ENCODE measurements around the gene TCF12.
"Not testable (repeated sequence)": the region's sequence is repeated elsewhere in the genome, so short reads cannot be mapped to it uniquely, and the experiment has no call there.

The TCF12 gene

DNA sequence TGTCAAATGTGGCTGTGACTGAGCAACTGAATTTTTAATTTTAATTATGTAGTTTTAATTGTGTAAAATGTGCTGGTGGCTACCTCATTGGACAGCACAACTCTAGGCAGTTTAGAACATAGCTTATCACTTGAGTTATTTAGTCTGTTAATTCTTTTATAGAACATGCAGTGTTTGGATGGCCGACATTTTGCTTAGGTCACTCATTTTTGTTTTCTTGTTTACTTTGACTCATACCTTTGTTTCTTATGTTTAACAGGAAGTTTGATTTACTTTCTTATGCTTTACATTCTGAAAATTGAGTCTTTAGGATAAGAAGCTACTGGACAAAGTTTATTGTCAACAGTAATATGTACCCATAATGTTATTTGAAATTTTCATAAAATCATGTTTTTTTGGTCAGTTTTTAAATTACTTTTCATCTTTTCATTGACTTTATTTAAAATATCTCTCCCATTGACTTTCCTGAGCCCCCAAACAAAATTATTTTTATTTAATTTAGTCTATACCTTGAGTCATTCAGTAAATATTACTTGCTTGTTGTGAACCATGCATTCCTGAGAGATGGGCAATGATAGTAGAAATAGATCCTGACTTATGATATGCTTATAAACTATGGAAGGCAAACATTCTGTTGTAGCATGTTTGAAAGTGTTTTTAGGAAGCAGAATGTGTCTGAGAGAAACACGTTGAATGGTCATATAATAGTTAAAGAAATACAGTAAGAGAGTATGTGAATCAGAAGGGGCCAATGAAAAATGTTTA is 60.6 kb downstream of the TCF12 start:
- DNase-seq (ENCODE audit: low read depth), result no peak

DNA sequence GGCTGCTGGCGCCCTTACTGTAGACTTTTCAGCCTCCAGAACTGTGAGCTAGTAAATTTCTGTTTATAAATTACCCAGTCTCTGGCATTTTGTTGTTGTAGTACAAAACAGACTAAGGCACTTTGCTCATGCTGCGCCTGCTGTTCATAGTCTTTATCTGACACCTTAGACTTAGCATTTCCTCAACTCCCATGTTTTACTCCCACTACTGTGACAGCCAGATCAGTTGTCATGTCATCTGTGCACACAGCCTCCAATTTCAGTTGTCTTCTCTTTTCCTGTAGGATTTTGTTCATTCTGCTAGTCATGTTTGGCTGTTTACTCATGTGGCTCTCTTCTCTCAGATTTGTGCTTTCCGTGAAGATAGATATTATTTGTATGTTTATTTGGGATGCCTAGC is 62.0 kb downstream of the TCF12 start:
- no peak for DNase-seq (ENCODE audit: low read depth)

DNA sequence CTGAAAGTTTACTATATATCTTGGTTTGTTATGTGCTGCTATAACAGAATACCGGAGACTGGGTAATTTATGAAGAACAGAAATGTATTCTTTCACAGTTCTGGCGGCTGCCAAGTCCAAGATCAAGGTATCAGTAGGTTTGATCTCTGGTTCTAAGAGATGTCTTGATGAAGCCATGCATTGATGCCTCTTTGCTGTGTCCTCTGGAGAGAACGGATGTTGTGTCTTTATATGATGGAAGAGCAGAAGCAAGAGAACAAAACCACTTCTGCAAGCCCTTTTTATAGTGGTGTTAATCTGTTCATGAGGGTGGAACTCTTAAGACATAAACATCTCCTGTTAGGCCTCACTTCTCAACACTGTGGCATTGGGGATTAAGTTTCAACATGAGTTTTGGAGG is 62.7 kb downstream of the TCF12 start:
- no peak for DNase-seq (ENCODE audit: low read depth)

DNA sequence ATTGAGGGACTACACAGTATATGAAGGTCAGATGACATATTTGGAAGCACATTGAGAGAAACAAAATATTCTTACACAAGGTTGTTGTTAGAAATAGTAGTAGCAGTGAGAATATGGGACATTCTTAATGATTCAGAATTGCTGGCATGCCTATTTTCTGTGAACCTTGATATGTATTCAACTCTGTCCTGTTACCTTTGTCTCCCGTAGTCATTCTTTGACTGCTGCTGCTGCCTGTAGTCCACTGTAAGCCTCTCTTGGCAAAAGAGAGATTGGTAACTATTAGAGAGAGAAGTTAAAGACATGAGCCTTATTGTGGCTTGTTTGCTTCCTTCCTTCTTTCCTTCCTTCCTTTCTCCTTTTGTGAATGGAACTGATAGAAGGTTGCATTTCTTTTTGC is 64.5 kb downstream of the TCF12 start:
- no peak for DNase-seq (ENCODE audit: low read depth)

GRCh38 chr15:56984681-56985481 is 66.4 kb downstream of the TCF12 start:
- DNase-seq (ENCODE audit: low read depth), result no peak

DNA sequence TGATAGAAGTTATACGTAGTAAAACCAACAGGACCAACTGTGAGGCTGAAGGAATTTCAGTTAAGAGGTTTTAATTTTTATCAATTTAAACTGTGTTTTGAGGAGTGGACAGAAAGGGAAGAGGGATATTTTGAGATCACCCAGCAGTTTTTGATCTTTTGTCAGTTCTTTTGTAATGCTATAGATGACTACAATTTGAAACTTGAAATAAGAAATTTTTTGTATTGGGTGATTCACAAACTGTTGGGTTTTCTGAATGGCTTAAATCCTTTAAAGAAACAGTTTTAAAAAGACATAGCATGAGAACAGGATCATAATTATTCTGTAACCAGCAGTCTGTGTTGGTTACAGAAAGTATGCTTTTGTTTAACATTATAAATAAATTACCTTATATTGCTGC is 67.4 kb downstream of the TCF12 start:
- DNase-seq (ENCODE audit: low read depth), result no peak

DNA sequence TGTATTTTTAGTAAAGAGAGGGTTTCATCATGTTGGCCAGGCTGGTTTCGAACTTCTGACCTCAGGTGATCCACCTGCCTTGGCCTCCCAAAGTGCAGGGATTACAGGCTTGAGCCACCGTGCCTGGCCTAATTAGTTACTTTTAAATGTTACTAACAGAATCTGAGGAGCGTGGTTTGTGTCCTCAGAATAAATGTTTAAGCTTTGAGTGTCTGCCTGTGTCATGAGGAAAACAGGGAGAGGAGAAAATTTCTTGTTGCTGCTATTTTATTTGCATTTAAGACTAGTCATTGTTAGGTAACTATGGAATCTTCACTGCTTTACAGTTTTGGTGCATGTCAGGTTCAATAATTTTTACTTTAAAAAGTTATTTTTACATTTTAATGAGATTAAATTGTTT is 68.8 kb downstream of the TCF12 start:
- no peak for DNase-seq (ENCODE audit: low read depth)

DNA sequence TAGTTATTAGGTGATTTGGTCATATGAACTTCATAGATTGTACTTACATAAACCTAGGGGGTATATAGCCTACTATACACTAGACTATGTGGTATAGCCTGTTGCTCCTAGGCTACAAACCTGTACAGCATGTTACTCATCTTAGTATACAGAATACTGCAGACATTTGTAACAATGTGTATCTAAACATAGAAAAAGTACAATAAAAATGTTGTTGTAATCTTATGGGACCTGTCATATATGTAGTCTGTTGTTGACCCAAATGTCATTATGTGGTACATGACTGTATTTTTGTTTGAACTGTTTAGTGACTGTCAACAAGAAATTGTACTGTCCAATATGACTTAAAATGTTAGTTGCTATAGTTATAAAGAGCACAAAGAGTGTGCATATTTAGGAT is 69.8 kb downstream of the TCF12 start:
- no peak for DNase-seq (ENCODE audit: low read depth)

DNA sequence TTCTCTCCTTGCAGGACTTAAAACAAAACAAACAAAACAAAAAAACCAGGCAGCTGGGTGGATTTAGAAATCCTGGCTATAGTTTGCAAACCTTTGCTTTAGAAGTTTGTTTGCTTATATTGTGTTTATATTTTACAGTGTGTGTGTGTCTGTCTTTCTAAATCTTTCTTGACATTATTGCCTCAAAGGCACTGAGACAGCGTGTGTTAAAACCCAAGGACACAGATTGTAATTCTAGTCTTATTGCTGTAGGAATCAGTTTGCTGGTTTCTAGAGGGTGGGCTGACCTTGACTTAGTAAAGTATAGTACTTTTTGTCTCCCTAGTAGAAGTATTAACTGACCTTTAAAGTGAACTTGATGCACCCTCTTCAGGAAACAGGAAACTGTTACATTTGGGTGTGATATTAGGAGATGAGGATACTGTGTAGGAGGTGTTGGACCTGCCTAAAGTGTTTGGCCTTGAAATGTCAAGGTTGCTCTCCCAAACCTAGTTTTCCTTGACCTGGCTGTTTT is 71.0 kb downstream of the TCF12 start:
- DNase-seq (ENCODE audit: low read depth), result no peak

DNA sequence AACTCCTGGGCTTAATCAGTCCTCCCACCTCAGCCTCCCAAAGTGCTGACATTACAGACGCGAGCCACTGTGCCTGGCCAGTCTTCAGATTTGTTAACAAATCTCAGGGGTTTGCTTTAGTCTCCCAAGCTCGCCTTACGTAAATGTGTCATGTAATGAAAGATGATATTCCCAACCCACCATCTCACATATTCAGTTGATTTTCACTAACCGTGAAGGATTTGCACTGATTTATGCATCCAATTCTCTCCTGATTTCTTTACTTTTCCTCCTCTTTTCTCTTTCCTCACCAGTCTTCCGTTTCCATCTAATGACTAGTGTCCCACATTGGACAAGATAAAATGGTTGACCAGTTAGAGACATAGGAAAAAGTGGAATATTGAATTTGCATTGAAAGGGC is 72.6 kb downstream of the TCF12 start:
- DNase-seq (ENCODE audit: low read depth), result no peak

- no peak for DNase-seq (ENCODE audit: low read depth)
These were observed 74.3 kb downstream of the TCF12 start for GRCh38 chr15:56992725-56993124.

DNA sequence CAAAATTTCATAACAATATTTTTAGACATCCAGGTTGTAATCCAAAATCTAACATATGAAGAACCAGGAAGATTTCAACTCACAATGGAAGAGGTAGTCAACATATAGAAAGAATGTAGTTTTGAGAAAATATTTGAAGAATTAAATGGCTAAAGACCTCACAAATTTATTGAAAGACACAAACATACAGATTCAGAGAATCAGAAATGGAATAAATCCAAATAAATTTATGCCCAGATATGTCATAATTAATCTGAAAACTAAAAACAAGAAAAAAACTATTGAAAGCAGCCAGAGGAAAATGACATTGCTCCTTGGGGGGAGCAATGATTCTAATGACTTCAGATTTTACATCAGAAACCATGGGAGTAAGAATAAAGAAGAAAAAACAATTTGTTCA is 75.8 kb downstream of the TCF12 start:
- DNase-seq (ENCODE audit: low read depth), result no peak

DNA sequence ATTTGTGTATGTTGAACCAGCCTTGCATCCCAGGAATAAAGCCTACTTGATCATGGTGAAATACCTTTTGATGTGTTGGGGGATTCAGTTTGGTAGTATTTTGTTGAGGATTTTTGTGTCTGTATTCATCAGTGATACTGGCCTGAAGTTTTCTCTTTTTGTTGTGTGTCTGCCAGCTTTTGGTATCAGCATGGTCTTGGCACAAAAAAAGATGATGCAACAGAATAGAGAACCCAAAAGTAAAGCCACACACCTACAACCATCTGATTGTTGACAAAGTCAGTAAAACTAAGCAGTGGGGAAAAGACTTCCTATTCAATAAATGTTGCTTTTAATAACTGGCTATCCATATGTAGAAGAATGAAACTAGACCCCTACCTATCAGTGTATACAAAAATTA is 77.6 kb downstream of the TCF12 start:
- DNase-seq (ENCODE audit: low read depth), result no peak

- no peak for DNase-seq (ENCODE audit: low read depth)
These were observed 78.5 kb downstream of the TCF12 start for GRCh38 chr15:56996746-56997470.

- DNase-seq (ENCODE audit: low read depth), result no peak
These were observed 85.0 kb downstream of the TCF12 start for GRCh38 chr15:57003418-57003817.

GRCh38 chr15:57005244-57005643 is 86.8 kb downstream of the TCF12 start:
- no peak for DNase-seq (ENCODE audit: low read depth)

DNA sequence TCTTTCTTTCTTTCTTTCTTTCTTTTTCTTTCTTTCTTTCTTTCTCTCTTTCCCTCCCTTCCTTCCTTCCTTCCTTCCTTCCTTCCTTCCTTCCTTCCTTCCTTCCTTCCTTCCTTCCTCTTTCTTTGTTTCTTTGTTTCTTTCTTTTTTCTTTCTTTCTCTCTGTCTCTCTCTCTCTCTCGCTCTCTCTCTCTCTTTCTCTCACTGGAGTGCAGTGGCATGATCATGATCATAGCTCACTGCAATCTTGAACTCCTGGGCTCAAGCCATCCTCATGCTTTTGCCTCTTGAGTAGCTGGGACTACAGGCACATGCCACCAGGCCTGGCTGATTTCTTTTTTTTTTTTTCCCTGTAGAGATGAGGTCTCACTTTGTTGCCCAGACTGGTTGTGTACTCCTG is 89.4 kb downstream of the TCF12 start:
- not testable (repeated sequence) for DNase-seq (ENCODE audit: low read depth)

GRCh38 chr15:57010724-57011123 is 92.3 kb downstream of the TCF12 start:
- DNase-seq (ENCODE audit: low read depth), result no peak

DNA sequence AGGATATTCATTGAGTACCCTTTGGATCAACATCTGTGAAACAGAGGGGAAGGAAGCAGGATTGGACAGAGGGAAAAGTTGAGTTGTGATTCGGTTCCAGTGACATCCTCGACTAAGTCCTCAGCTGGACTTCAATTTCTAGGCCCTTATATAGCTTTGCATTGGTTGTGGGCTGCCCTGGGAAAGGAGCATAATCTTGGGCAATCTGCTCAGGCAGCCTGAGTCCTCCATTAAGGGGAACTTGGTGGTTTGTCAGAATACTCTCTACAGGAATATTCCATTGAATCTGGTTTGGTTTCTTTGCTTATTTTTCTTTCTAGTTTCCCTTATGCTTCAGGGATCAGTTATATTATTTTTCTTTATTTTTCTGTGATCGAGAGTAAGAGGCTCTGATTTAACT is 94.1 kb downstream of the TCF12 start:
- no peak for DNase-seq (ENCODE audit: low read depth)

DNA sequence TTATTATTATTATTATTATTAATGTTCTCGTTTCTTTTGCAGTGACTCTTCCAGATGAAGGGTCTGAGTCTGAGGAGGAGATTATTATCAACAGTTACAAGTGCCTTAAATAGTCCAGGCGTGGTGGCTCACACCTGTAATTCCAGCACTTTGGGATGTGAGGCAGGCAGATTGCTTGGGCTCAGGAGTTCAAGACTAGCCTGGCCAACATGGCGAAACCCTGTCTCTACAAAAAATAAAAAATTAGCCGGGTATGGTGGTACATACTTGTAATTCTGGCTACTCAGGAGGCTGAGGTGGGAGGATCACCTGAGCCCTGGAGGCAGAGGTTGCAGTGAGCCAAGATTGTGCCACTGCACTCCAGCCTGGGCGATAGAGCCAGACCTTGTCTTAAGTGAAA is 96.5 kb downstream of the TCF12 start:
- not testable (repeated sequence) for DNase-seq (ENCODE audit: low read depth)

DNA sequence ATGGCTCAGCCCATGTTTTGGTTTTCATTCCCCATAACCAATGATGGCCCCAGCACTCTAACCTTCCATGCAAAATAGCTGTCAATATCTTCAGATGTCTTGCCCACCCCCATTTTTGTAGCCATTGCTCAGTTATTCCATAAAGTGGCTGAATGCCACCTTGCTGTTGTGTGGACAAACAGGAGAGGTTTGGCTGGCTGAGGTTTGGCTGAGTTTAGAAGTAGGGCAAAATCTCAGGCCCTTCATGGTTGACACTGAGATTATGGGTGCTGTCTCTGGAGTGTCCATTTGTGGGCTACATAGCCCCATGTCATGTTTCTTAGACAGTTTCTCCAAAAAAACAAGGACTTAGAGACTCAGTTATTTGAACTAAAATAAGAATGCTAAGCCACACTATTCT is 96.9 kb downstream of the TCF12 start:
- no peak for DNase-seq (ENCODE audit: low read depth)

- DNase-seq (ENCODE audit: low read depth), result no peak
These were observed 97.5 kb downstream of the TCF12 start for GRCh38 chr15:57015897-57016296.

DNA sequence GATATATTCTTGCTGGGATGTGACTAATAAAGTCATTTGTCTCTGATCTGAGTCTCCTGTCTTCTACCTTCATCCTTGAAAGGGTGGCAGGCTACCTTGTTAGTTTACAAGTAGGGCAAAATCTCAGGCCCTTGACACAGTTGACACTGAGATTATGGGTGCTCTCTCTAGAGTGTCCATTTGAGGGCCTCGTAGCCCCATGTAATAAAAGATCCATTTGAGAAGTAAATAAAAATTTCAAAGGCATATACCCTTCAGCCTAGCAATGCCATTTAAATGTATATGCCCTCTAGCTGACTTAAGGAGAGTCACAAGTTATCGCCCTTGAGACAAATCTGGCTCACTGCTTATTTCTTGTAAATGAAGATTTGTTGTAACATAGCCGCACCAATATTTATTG is 98.6 kb downstream of the TCF12 start:
- DNase-seq (ENCODE audit: low read depth), result no peak

Data from stimulated activated CD8-positive, alpha-beta memory T cell treated with anti-CD3 and anti-CD28 coated beads, Interleukin-15, amount 100 ng/mL, for 24 hours (primary cell).